Neural cell (in vitro differentiated cells): ENCODE measurements around the gene GCFC2.

Experiments used
- CTCF ChIP-seq: fragments of 450-650 bp; IDR thresholded peaks from 2 replicates; pipeline ENCODE4 v1.5.1; 2014; ENCODE audit warnings: antibody characterized with exemption, mild to moderate bottlenecking, moderate library complexity; ENCODE audit not compliant: poor library complexity, severe bottlenecking
- RAD21 ChIP-seq: fragments of 450-650 bp; conservative IDR thresholded peaks from 2 replicates; pipeline ENCODE4 v1.6.1; 2014; ENCODE audit warnings: antibody characterized with exemption, mild to moderate bottlenecking, moderate library complexity

DNA sequence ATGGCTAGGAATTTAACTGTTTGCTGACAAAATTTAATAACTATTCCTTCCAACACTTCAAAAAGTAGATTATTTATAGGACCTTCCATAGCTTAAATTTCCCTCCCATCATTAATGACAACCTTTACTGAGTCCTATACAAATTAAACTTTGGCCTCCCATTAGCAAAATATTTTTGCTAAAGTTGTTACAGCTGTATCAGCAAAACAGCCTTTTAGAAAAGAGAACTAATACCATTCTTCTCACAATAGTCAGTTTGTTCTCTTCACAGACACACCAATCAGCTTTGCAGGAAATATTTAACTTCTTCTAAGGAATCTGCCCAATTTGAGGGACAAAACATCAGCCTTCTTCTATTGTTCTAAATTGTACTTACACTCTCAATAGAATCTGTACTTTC is 12.0 kb upstream of the GCFC2 start:
- TF ChIP-seq RAD21 (no peak), CTCF (no peak)
